Measurements from ENCODE around the gene SLC5A2. TPM values are rescaled to one million over a fixed set of nuclear protein-coding genes. Genes with fewer than 3 reads are reported as not detected.
"Not testable (repeated sequence)": the region's sequence is repeated elsewhere in the genome, so short reads cannot be mapped to it uniquely, and the experiment has no call there.

The SLC5A2 gene
- total RNA-seq, 1 donor from 2014 or later, result not detected

DNA sequence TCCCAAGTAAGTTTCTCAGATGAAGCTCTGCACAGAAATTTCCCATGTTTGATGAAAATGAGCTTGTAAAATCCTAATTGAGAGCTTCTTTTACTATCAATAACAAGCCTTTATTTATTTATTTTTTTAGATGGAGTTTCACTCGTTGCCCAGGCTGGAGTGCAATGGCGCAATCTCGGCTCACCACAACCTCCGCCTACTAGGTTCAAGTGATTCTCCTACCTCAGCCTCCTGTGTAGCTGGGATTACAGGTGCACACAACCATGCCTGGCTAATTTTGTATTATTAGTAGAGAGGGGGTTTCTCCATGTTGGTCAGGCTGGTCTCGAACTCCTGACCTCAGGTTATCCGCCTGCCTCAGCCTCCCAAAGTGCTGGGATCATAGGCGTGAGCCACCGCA is 20.6 kb downstream of the SLC5A2 start:
- H3K27me3 Mint-ChIP-seq; H3K9me3 Mint-ChIP-seq; DNase-seq; intact Hi-C loops (cut with micrococcal nuclease); H3K27ac Mint-ChIP-seq; H3K4me3 Mint-ChIP-seq: not testable (repeated sequence)
- Mint-ChIP-seq H3K36me3 (ENCODE audit: low read depth) (peaks cover 17% of the 10 kb centered on the region), H3K4me1 (peaks cover 30% of the 10 kb centered on the region)

DNA sequence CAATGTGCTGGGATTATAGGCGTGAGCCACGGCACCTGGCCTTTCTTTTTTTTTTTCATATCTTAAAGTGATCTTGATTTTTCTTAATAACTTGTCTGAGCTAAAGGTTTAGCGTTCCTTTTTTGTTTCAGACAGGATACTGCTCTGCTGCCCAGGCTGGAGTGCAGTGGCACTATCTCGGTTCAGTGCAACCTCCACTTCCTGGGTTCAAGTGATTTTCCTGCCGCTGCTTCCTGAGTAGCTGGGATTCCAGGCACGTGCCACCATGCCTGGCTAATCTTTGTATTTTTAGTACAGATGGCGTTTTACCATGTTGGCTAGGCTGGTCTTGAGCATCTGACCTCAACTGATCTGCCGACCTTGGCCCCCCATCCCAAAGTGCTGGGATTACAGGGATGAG is 21.2 kb downstream of the SLC5A2 start:
- no peak for DNase-seq
- H3K27ac Mint-ChIP-seq, result no peak overlapping the region
- intact Hi-C loops (cut with micrococcal nuclease), result no loop called here
- H3K27me3 Mint-ChIP-seq, result no peaks in the 10 kb centered on the region
- H3K9me3 Mint-ChIP-seq, result no peaks in the 10 kb centered on the region
- H3K4me3 Mint-ChIP-seq, result no peak overlapping the region
- H3K36me3 Mint-ChIP-seq (ENCODE audit: low read depth), result peaks cover 17% of the 10 kb centered on the region
- H3K4me1 Mint-ChIP-seq, result peaks cover 36% of the 10 kb centered on the region

DNA sequence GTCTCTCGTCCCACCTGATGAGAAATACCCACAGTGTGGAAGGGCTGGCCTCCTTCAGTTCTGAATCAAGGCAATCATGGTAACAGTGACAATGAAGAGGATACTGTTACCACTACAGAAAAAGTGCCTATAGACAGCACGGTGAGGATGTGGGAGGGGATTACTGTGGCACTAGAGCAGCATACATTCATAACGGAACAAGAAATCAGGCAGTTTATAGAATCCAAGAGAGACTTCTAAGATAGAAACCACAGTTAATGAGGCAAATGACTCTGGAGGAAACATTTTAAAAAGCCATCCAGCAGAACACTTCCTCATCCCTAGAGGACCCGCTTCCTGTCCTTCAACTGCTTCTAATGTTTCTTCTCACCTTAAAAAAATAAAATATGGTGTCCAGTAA is 22.6 kb downstream of the SLC5A2 start:
- H3K36me3 Mint-ChIP-seq (ENCODE audit: low read depth), result peaks cover 16% of the 10 kb centered on the region
- peak overlapping the region; percentile 56 for H3K4me3 Mint-ChIP-seq

DNA sequence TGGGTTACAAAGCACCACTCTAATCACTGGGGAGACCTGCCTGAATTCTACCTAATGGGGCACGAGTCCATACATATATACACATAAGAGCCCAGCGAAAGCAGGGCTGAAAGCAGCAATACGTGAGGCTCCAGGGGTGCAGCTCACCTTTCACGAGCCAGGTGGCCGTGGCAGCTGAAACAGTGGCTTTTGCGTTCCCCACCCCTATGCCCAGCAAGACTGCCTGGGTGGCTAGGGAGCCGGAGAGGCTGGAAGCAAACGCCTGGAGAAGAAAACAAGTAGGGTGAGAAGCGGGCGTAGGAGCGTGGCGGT is 24.6 kb downstream of the SLC5A2 start:
- H3K36me3 Mint-ChIP-seq (ENCODE audit: low read depth), result peaks cover 15% of the 10 kb centered on the region
- peak overlapping the region; percentile 94 for H3K27ac Mint-ChIP-seq
- H3K27me3 Mint-ChIP-seq, result no peaks in the 10 kb centered on the region
- intact Hi-C loops (cut with micrococcal nuclease), result loop anchor here (5.0 kb wide), 1 partner anchor 195 kb away; no protein-coding TSS in a partner anchor
- peaks cover 2% of the 10 kb centered on the region for H3K9me3 Mint-ChIP-seq
- DNase-seq, result no peak
- H3K4me3 Mint-ChIP-seq, result peak overlapping the region; percentile 95
- H3K4me1 Mint-ChIP-seq, result peaks cover 38% of the 10 kb centered on the region

More for the DNA sequence above, 22.6 kb downstream of the SLC5A2 start:
- intact Hi-C loops (cut with micrococcal nuclease), result loop anchor here (5.0 kb wide), 1 partner anchor 197 kb away; no protein-coding TSS in a partner anchor
- Mint-ChIP-seq H3K9me3 (no peaks in the 10 kb centered on the region), H3K27me3 (no peaks in the 10 kb centered on the region), H3K27ac (peak overlapping the region; percentile 87), H3K4me1 (peaks cover 38% of the 10 kb centered on the region)
- no peak for DNase-seq

DNA sequence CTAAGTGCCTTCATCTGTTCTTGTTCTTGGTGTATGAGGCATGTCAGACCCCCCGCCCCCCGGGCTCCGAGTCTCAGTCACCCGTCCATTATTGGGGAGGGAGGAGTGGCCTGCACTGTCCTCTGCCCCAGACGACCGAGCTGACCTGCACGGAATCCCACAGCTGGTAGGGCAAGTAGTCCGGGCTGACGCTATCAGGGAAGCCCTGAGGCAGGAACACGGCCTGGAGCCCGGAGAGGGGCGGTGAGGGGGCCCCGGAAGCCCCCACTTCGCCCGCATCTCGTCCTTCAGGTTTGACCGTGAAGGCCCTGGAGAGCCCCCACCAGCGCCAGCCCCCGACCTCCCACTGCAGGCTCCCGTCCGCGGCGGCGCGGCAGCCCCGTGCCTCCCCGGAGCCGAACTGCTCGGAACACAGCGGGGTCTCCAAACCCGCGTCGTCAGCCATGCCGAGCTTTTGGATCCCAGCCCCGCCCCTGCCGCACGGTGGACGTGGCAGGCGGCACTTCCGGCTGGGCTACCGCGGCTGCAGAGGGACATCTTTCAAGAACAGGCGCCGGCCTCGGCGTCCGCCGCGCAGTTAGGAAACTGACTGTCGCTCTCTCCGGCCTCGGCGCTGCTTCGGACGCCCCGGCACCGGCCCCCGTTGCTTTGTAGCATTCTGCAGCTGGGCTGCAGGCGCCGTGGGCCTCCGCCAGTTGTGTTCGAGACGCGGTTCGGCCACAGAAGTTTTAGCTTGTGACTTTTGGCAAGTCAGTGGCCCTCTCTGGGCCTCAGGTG is 25.2 kb downstream of the SLC5A2 start, which contains the start of gene RUSF1:
TSS of gene RUSF1 (minus strand) at position 463 of the 777 bp plus-strand sequence. CDS start at position 445, 18 bp downstream.
- intact Hi-C loops (cut with micrococcal nuclease), result loop anchor here (1.0 to 5.0 kb wide), 3 partner anchors 49 to 361 kb away; partner anchors contain the start of gene ARMC5
- H3K4me3 Mint-ChIP-seq, result peak within 1 kb of the TSS; percentile 95
- peaks cover 5% of the 10 kb centered on the region for H3K9me3 Mint-ChIP-seq
- peaks cover 38% of the 10 kb centered on the region for H3K4me1 Mint-ChIP-seq
- peaks cover 15% of the 10 kb centered on the region for H3K36me3 Mint-ChIP-seq (ENCODE audit: low read depth)
- peak; percentile 96 for DNase-seq
- peak within 1 kb of the TSS; percentile 94 for H3K27ac Mint-ChIP-seq
- H3K27me3 Mint-ChIP-seq, result no peaks in the 10 kb centered on the region

DNA sequence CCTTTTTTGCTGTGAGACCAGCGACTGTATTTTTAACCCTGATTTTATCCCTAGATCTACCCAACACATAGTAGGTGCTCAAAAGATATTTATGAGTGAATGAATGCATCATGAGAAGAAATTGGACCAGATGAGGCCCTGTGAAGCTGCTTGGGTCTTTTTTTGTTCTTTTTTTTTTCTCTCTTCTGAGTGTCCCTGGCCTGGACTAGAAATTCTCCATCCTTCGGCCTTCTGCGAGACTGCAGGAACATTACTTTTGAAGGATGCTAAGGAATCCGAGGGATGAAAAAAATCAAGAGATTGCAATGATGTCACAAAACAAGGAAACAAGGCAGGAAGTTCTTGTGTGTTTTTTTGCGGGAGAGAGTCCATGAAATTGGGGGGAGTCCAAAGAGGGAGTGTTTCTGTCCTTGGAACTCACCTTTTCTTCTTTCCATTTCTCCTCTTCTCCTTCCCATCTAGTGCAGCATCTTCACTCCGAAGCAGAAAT is 25.8 kb downstream of the SLC5A2 start:
- Mint-ChIP-seq H3K27ac (peak overlapping the region; percentile 94), H3K4me1 (peaks cover 38% of the 10 kb centered on the region), H3K36me3 (ENCODE audit: low read depth) (peaks cover 15% of the 10 kb centered on the region), H3K9me3 (peaks cover 5% of the 10 kb centered on the region), H3K4me3 (peak overlapping the region; percentile 95), H3K27me3 (no peaks in the 10 kb centered on the region)
- intact Hi-C loops (cut with micrococcal nuclease), result loop anchor here (1.0 to 5.0 kb wide), 3 partner anchors 49 to 360 kb away; partner anchors contain the start of gene ARMC5
- DNase-seq, result no peak

DNA sequence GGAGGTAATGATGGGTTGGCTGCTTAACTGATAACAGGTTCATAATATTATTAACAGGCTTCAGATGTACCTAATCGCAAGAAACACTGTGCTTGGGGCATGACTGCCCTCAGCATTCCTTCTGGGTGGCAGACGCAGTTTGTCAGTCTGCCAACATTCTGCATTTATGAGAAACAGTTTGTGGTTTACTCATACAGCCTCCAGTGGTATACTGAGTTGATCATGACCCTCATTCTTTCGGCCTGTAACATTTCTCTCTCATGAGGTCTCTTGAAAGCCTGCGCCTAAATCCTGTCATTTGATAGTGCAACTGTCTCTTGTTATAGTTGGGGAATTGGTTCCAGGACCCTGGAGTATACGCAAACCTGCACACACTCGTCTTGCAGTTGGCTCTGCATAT is 30.2 kb downstream of the SLC5A2 start:
- intact Hi-C loops (cut with micrococcal nuclease), result no loop called here
- Mint-ChIP-seq H3K4me3 (no peak overlapping the region), H3K27me3 (peaks cover 4% of the 10 kb centered on the region), H3K36me3 (ENCODE audit: low read depth) (peaks cover 1% of the 10 kb centered on the region), H3K4me1 (peaks cover 11% of the 10 kb centered on the region), H3K27ac (no peak overlapping the region), H3K9me3 (peaks cover 11% of the 10 kb centered on the region)
- DNase-seq, result no peak

DNA sequence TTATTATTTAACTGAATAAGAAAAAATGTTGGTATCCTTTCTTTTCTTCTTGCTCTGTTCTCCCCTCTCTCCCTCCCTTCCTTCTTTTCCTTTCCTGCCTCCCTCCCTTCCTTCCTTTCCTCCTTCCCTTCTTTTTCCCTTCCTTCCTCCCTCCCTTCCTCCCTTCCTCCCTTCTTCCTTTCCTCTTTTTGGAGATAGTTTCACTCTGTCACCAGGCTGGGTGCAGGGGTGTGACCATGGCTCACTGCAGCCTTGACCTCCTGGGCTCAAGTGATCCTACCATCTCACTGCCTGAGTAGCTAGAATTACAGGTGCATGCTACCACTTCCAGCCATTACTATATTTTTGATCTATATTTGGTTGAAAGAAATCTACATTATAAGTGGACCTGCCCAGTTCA is 31.0 kb downstream of the SLC5A2 start:
- intact Hi-C loops (cut with micrococcal nuclease), result no loop called here
- Mint-ChIP-seq H3K4me1 (peaks cover 7% of the 10 kb centered on the region), H3K36me3 (ENCODE audit: low read depth) (no peaks in the 10 kb centered on the region), H3K27ac (no peak overlapping the region), H3K27me3 (peaks cover 4% of the 10 kb centered on the region), H3K4me3 (no peak overlapping the region), H3K9me3 (peaks cover 12% of the 10 kb centered on the region)
- no peak for DNase-seq

DNA sequence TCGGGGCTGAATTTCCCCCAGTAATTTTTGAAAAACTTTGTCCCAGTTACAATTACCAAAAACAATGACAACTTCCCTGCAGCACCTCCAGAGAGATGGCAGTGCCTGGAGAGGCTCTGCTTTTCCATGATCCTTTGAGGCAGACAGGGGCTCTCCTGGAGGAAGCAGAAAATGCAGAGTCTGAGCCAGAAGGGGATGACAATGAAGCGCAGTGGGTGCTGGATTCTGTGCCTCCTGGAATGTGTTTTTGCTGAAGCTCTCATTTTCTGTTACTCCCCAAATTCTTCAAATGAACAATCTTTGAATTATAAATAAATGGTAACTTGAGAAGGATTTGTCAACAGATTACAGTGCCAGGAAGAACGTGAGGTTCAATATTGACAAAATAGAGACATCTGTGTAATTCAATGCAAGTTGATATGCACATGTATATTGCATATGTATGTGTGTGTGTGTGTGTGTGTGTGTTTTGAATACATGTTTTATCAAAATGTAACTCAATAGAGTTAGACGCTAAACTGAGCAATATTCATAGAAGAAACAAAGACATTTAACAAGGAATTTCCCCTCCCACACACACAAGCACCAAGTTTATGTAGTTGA is 35.0 kb downstream of the SLC5A2 start:
- no peak for DNase-seq
- peaks cover 3% of the 10 kb centered on the region for H3K4me1 Mint-ChIP-seq
- intact Hi-C loops (cut with micrococcal nuclease), result no loop called here
- no peak overlapping the region for H3K27ac Mint-ChIP-seq
- no peaks in the 10 kb centered on the region for H3K36me3 Mint-ChIP-seq (ENCODE audit: low read depth)
- no peak overlapping the region for H3K4me3 Mint-ChIP-seq
- H3K9me3 Mint-ChIP-seq, result peaks cover 7% of the 10 kb centered on the region
- peaks cover 4% of the 10 kb centered on the region for H3K27me3 Mint-ChIP-seq

DNA sequence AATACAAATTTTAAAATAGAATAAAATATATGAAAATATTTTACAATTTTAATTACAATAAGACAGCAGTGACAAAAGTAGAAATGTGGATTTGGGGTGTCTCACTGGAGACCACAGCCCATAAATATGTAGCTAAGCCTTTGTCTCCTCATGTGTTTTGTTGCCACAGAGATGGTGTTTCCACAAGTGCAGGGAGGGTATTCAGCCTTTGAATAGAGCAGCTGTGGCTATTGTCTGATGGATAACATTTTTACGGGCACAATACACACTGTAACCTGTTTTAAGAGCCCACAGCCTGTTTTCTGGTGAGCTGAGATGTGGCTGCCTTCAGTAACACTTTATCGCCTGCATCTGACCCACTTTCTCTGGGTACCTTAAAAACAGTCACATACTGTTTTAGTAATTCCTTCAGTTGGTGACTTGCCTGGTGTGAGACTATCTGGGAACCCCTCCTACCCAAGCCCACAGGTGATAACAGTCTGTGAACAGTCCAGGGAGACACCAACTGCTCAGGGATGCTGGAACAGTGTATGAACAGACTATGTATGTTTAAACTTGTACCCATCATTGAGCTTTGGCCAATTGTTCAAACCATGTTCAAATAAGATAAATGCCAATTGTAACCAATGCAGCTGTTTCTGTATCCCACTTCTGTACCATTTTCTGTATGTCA is 37.0 kb downstream of the SLC5A2 start:
- no peak overlapping the region for H3K27ac Mint-ChIP-seq
- no peak for DNase-seq
- H3K4me1 Mint-ChIP-seq, result peaks cover 3% of the 10 kb centered on the region
- H3K27me3 Mint-ChIP-seq, result peaks cover 2% of the 10 kb centered on the region
- H3K36me3 Mint-ChIP-seq (ENCODE audit: low read depth), result no peaks in the 10 kb centered on the region
- intact Hi-C loops (cut with micrococcal nuclease), result no loop called here
- peaks cover 6% of the 10 kb centered on the region for H3K9me3 Mint-ChIP-seq
- H3K4me3 Mint-ChIP-seq, result no peak overlapping the region

DNA sequence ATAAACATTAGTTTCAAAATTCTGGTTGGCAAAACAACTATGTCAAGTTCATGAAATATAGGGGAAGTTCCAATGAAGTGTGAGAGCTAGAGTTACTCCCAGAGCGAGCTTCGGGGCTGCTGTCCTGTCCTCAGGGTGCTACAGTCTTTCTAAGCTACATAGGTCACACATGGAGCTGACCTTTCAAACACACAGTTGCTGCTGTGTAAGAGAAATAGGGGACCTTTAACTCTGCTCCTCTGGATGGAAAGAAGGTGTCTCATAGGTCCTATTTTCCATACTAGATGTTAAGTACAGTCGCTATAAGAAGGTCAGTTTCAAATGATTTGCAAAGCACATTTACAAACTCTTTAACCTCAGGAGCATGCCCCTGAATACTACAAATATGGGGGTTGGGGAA is 38.4 kb downstream of the SLC5A2 start:
- DNase-seq, result no peak
- no peaks in the 10 kb centered on the region for H3K36me3 Mint-ChIP-seq (ENCODE audit: low read depth)
- no peak overlapping the region for H3K27ac Mint-ChIP-seq
- intact Hi-C loops (cut with micrococcal nuclease), result no loop called here
- peaks cover 2% of the 10 kb centered on the region for H3K27me3 Mint-ChIP-seq
- H3K9me3 Mint-ChIP-seq, result peaks cover 6% of the 10 kb centered on the region
- H3K4me3 Mint-ChIP-seq, result no peak overlapping the region
- peaks cover 3% of the 10 kb centered on the region for H3K4me1 Mint-ChIP-seq

DNA sequence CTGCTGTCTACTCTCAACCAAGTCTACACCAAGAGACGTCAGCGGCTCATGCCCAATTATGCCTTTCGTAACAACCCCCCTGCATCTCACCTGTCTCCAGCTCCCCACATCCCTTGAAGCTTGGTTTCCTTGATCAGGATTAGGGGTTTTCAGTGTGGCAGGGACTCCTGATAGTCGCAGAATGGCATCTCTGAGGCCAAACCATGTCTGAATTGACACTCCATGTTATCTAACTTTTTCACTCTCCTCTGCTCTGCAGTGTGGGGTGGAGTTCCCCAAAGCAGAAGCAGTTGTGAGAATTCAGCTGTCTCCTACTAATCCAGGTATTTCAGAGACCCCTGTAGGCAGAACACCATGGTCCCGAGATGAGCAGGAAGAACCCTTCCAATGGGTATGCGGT is 39.1 kb downstream of the SLC5A2 start:
- H3K36me3 Mint-ChIP-seq (ENCODE audit: low read depth), result no peaks in the 10 kb centered on the region
- H3K9me3 Mint-ChIP-seq, result peaks cover 6% of the 10 kb centered on the region
- no peaks in the 10 kb centered on the region for H3K27me3 Mint-ChIP-seq
- intact Hi-C loops (cut with micrococcal nuclease), result no loop called here
- no peak for DNase-seq
- no peak overlapping the region for H3K4me3 Mint-ChIP-seq
- H3K4me1 Mint-ChIP-seq, result peaks cover 3% of the 10 kb centered on the region
- H3K27ac Mint-ChIP-seq, result no peak overlapping the region

DNA sequence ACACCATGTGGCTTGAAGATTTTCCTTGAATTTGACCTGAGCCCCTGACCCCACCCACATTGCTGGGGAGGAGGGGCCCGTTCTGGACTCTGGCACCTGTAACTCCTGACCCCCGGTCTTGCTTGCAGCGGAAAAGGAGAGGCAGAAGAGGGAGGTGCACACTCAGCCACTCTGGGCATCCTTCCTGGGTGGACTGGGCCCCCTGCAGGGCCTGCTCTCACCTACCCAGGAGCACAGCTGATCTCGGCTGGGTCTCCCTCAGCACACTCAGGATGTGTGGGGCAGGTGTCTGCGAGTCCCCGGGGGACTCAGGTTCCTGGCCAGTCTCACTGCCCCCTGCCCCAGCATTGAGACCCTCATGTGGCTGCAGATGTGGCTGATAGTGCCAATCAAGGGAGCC is 40.8 kb downstream of the SLC5A2 start:
- H3K27me3 Mint-ChIP-seq; DNase-seq; H3K4me3 Mint-ChIP-seq; H3K36me3 Mint-ChIP-seq (ENCODE audit: low read depth); H3K4me1 Mint-ChIP-seq; H3K9me3 Mint-ChIP-seq; H3K27ac Mint-ChIP-seq; intact Hi-C loops (cut with micrococcal nuclease): not testable (repeated sequence)

DNA sequence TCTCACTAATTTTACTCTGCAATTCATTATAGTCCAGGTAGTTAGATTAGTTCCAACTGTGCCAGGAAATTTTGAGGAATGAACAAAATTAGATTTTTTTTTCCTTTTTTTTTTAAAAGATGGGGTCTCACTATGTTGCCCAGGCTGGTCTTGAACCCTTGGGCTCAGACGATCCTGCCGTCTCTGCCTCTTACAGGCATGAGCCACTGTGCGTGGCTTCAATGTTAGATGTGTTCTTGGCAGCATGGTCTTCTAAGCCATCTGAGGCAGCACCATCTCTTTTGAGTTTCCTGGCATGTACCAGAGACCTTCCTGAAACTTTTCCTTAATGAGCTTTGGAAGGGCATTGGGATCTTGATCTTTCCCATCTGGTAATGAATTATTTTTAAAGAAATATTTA is 42.2 kb downstream of the SLC5A2 start:
- Mint-ChIP-seq H3K36me3 (ENCODE audit: low read depth) (no peaks in the 10 kb centered on the region), H3K9me3 (no peaks in the 10 kb centered on the region), H3K27ac (no peak overlapping the region), H3K27me3 (peaks cover 17% of the 10 kb centered on the region), H3K4me3 (no peak overlapping the region), H3K4me1 (peaks cover 2% of the 10 kb centered on the region)
- intact Hi-C loops (cut with micrococcal nuclease), result no loop called here
- DNase-seq, result no peak

Data from activated CD4-positive, alpha-beta T cell treated with anti-CD3 and anti-CD28 coated beads, Interleukin-2, amount 10 ng/mL, durations not matched to agents 24 days and 14 days (primary cell).